SK-MEL-5 (cell line): ENCODE measurements around the gene CCDC149. TPM values are rescaled to one million over a fixed set of nuclear protein-coding genes. Genes with fewer than 3 reads are reported as not detected.

Source experiments
- DNase-seq: peaks from one replicate; pipeline ENCODE4 v3.0.0-alpha.2; 2016; ENCODE audit warnings: low read depth, low spot score
- in situ Hi-C: cut with HindIII; loops from 2 replicates; pipeline ENCODE4 v1.10.0; 2016; ENCODE audit warnings: low sequenced_read_pairs, high pct_unique_total_duplicates, low pct_unique_long_range_greater_than_20kb
- total RNA-seq: library from RNA; depleted of rRNA; stranded (reverse); fragments of >200 nt; shearing (Covaris generic); gene quantifications from 2 replicates; pipeline ENCODE4 v1.2.3, GENCODE V29; 2014

Gene CCDC149
- total RNA-seq, 1 experiment from 2014 or later: 0.45 TPM

DNA sequence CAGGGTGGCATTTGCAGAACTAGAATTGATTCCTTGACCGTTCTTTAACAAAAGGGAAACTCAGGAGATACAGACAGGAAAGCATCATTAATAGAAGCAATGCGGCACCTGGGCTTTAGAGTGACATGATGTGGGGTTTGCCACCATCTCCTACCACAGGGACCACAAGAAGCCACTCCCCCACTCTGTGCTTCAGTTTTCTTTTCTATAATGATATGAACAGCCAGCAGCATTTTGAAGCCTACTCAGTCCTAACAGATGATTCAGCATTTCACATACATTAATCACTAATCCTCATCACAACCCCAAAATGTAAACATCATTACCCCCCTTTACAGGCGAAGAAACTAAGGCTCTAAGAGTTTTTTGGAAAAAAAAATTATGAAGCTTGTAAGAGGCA, 22.9 kb downstream of the CCDC149 start:
- DNase-seq: no peak
- in situ Hi-C loops: no loop called here

DNA sequence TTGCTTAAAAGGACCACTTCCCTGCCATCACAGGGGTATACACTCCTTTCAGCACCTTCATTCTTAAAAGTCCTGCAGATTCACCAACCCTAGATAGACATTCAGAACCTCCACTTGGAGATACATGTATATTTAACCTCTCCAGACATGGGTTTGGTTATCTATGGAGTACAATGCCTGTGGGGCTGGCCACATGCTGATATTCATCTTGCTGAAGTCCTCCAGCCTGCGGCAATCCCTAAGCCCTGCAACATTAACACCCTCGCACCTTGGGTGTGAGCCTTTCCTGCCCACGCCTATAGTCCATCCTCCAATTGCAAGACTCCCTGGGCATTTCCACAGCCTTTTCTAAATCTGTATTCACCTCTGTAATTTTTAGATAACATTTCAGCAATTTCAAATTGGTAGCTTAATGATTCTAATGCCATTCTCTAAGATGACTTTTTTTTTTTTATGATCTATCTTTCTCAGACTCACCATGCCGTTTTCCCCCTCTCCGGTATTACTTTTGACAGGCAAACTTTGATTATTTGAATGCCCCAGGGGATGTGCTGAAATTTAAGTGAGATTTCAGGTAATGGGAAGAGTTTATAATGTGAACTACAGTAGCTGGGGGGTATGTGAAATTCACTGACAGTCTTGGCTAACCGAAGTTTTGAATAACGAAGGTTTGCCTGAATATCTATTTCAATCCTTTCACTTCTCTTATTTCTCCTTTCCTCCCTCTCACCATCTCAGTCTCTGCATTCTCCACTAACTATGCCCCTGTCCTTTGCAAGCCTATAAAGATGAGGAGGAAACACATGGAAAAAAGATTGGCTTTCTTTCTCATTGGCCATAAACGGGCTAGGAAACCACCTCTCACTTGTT, 24.1 kb downstream of the CCDC149 start:
- in situ Hi-C loops: no loop called here

DNA sequence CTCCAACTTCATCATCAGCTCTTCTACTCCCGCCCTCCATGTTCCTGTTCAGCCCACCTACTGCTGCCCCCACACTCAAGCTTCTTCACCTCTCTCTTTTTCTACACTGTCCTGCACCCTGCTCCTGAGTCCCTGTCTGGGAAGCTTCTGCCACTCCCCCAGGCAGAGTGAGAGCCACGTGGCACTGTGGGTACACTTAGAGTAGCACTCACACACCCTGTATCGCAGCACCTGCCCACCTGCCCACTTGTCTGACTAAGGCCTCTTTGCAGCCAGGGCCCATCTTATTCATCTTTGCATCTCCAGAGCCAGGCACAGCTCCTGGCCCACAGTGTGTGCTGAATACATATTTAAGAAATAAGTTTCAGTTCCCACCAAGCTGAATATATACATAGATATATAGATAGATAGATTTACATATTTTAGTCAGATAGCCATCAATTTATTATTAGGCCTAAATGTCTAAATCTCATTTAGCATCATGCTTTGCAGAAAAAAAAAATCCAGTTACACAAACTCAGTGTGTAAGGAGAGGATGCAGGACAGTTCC, 24.9 kb downstream of the CCDC149 start:
- no peak for DNase-seq
- in situ Hi-C loops: no loop called here

More for the DNA sequence above, 24.1 kb downstream of the CCDC149 start:
- DNase-seq: no peak

DNA sequence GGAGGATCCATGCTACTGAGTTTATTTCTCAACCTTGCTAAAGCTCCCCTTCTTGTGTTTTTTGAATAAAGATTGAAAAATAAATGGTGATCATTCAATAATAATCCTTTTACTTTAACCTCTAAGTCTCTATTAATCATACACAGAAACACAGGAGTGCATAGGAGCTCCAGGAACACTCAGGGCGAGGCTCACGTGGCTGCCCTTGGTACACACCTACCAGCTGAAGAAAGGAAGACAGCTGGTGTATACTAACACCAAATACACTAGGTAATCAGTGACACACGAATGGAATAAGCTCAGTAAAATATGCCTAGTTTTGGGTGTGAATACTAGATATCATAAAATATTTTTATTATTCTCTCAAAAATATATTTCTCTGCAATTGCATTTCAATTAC, 26.2 kb downstream of the CCDC149 start:
- DNase-seq: no peak
- in situ Hi-C loops: no loop called here

DNA sequence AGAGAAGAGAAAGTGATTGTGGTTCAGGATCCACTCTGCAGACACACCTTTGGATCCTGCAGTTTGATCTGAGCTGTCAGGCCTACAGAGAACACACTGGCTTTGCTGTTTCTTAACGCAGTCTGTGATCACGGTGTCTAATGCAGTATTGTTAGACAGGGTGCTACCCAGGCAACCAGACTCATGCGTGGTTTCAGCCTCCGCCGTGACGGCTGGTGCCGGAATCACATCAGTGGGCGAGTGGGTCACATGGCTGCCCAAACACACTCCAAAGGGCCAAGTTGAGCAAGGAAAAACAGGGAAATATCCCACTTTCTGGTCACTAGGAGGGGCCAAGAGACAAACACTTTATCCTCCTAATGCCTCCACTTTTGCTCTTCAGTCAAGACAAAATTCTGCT, 27.5 kb downstream of the CCDC149 start:
- DNase-seq: peak; percentile 5
- in situ Hi-C loops: no loop called here

DNA sequence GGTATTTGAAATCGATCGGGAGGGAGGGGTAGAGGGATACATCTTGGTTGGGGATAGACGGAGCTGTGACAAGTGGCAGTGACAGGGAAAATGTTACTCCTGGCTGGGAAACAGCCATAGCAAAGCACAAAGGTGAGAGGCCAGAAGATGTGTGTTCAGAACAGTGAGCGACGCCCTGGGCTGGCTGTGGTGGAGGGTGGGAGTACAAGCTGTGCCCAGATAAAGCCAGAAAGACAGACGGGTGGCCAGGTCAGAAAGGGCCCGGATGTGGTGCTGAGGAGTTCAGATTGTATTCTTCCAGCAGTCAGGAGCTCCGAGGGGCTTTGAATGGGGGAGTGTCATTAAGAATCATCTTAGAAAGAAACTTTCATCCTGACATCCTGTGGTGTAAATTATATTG, 27.9 kb downstream of the CCDC149 start:
- in situ Hi-C loops: no loop called here
- DNase-seq: peak; percentile 14

DNA sequence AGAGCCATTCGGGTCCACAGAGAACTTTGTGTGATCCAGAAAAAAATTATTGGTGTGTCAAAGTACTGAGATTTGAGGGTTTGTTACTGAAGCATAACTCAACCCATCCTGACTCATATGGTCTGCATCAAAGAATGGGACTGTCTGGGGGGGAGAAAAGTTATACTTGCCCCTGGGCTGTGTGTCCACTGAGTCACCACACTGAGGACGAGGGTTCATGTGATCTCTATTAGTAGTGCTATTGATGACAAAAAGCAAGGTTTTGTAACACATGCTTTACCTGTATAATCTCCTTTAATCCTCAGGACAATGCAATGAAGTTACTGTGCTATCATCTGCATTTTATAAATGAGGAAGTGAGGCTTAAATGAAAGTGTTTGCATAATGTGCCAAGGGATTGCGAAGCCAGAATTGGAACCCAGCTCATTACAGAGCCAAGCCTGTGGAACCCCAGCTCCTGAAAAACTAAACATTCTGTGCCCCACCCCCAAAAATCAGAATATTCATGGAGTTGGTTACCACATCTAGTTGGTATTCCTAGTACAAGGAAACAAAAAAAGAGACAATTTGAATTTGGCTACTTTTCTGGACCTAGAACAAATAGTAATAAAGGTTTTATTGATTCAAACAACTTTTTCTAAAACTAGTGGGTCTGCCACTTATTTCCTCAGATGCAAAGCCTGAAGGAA, 31.2 kb downstream of the CCDC149 start:
- DNase-seq: no peak

DNA sequence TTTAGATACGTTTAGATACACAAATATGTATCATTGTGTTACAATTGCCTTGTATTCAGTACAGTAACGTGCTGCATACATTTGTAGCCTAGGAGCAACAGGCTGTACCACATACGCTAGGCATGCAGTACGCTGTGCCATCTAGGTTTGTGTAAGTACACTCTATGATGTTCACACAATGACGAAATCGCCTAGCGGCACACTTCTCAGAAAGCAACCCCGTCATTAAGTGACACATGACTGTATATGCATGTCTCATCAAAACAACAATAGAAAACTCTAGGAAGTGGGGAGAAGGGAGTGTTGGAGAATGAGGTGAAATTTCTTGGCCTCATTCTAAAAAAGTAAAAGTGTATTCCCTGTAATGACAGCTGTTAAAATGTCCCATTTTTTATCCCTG, 32.7 kb downstream of the CCDC149 start:
- DNase-seq: no peak
- in situ Hi-C loops: no loop called here

More for the DNA sequence above, 31.2 kb downstream of the CCDC149 start:
- in situ Hi-C loops: no loop called here

DNA sequence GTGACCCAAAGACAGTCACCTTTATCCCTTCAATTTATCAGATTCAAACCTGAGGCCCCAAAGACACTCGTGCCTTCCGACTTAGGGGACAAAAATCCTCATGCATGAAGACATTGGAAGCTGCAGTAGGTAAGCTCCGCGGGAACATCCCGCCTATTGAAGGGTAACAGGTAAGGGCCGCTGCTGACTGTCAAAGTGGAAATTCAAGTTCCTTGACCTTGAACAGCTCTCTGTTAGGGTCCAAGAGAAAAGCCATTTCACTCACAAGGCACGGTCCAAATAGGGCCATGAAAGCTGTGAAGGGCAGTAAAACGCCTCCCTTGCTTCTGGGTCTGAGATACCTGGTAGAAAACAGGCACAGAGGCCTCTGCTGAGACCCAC, 34.2 kb downstream of the CCDC149 start:
- in situ Hi-C loops: no loop called here
- no peak for DNase-seq

DNA sequence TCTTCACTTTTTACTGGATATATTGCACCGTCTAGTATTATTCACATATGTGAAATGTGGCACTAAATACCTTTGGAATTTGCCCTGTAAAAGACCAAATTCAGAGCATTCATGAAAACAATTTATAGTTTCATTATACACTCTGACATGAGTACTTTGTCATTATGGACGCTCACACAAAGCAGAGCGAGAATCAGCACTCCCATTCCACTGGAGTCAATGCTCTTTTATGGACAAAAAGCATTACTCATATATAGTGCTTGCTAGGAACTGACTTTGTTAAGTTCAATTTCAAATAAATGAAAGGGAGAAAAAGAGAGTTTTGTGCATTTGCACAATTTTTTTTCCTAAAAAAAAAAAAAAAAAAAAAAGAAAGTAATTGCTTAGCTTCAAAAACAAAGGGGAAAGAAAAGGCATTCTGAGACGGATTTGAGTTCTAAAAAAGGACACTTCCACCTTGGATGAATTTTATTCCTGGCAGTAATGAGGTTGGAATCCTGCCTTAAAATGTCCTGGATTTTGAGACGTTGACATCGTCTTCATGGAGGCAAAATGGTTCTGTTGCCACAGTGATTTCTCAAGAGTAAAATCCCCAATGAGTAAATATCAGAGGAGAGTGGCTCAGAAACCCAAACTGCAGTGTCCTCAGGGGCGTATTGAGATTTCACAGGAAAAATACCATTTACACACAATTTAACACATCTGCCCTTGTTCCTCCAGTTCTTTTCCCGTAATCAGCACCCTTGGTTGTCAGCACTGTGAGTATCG, 34.8 kb downstream of the CCDC149 start:
- in situ Hi-C loops: no loop called here

DNA sequence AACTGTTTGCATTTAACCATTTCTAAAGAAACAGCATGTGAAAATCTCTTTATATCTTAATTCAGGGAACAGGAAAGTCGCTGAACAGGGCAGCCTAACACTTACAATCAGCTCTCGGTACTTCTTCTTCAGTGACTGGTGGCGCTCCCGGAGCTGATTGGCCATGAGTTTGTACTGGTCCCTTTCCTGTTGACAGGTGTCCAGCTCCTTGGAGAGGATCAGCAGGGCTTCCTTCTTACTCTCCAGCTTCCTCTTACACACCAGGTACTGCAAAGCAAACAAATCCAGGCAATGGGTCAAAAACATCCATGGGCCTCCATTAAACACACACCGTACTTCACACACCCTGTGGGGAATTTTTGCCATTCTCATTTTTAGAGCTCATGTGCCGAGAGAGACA, 36.4 kb downstream of the CCDC149 start:
- no peak for DNase-seq
- in situ Hi-C loops: no loop called here

More for the DNA sequence above, 34.8 kb downstream of the CCDC149 start:
- DNase-seq: no peak

DNA sequence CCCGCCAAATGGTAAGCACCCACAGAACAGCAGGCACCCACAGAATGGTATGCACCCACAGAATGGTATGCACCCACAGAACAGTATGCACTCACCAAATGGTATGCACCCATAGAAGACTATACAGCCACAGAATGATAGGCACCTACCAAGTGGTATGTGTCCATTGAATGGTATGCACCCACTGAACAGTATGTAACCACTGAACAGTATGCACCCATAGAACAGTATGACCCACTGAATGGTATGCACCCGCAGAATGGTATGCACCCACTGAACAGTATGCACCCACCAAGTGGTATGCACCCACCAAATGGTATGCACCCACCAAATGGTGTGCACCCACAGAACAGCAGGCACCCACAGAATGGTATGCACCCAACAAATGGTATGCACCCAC, 40.1 kb downstream of the CCDC149 start:
- in situ Hi-C loops: no loop called here
- DNase-seq: no peak

DNA sequence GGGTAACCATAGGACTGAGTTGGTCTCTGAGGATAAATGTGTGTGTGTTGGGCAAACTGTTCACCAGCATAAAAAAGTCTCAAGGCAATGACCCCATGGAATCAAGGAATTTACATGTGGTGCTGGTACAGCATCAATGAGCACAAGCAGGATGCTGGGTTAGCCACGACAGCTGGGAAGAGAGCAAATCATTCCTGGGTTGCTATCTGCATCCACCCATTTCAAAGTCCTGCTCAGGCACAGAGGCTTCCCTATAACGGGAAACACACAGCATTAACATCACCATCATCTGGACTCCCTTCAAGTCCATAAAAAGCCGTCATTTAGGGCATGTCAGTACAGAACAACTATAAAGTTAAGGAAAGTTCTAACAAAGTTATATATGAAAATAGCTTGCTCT, 41.6 kb downstream of the CCDC149 start:
- in situ Hi-C loops: no loop called here
- no peak for DNase-seq

DNA sequence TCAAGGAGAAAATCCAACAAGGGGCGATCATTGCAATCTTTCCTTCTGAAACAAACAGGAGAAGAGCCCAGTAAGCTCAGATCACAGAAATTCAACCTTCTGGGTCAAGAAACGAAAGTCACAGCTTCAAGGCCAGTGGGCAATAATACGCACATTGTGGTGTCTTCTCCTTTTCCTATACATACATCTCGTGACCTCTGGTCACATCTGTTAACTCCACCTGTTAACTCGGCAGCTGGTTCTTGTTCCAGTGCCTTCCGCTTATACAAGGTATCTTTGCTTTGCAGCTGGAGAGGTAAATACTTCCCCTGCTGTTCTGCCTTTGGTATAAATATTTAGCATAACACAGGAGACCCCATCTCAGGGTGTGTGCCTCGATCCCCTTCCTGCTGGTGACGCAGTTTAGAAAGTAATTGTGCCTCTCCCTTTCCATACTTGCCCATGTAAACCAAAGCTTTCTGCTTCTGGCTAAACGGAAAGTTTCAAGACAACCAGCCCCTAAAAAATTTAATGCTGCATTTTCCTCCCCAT, 45.0 kb downstream of the CCDC149 start:
- in situ Hi-C loops: no loop called here
- no peak for DNase-seq

DNA sequence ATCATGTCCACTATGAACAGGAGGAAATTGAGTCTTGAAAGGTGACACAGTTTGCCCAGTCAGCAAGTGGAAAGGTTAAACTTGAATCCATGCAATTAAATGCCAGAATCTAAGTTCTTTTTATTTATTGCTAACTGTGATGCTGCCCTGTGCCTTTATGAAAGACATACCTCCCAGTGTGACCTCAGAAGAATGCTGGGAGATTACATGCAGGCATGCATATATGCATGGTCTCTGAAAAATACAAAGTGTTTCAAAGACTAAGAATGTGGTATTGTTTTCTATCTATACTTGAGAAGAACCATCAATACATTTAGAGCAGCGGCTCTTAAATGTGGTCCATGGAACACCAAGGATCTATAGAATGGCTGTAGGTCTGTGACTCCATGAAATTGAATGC, 45.6 kb downstream of the CCDC149 start:
- in situ Hi-C loops: no loop called here

DNA sequence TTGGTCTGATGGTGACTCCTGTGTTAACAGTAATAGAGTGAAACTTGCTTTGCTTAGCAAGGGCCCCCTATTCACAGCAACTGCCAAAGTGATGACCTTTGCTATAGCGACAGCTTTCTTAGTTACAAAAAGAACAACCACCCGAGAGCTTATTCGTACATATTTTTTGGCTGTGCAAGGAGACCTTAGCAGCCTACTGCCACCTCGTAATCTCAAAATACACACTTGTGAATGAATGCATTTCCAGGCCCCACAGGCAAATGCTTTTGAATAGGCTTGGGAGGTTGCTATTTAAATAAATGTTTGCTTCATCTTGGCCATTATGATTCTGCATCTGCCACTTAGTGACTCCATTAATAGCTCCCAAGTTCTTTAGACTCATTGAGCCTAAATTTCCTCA, 47.4 kb downstream of the CCDC149 start:
- in situ Hi-C loops: no loop called here
- no peak for DNase-seq

More for the DNA sequence above, 45.6 kb downstream of the CCDC149 start:
- no peak for DNase-seq

DNA sequence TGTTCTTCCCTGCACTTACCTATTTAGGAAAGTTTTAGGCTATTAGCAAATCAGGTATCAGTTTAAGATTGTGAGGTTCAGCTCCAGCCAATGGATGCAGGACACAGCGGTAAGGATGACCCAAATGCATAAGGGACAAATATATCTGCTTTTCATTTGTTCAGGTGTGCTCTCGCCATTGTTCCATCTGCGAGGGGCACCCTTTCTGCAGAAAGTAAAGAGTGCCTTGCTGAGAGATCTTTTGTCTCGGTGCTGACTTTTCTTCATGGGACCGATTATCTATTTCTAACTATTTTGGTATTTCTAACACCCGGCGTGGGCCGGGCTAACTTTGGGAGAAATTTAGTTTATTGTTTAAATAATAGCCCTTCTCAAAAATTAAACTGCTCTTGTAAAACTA, 49.0 kb downstream of the CCDC149 start:
- no peak for DNase-seq
- in situ Hi-C loops: no loop called here
